GM12864 (cell line): ENCODE results near the gene WSCD2.

Experiments used
- DNase-seq: peaks from one replicate; pipeline ENCODE4 v3.0.0-alpha.2; 2011; ENCODE audit warnings: low read depth
- H3K4me3 ChIP-seq: 2 replicates; pipeline ENCODE4 v1.5.1; 2011; ENCODE audit warnings: mild to moderate bottlenecking, low read depth, low read length, control low read depth
- CTCF ChIP-seq: IDR thresholded peaks from 2 replicates; pipeline ENCODE4 v1.5.1; 2011; ENCODE audit warnings: low read depth, mild to moderate bottlenecking, moderate library complexity, low read length, control low read depth, inconsistent platforms; ENCODE audit errors: missing control alignments

The WSCD2 gene

GRCh38 chr12:108270035-108270848, 141.2 kb downstream of the WSCD2 start:
- no peak for DNase-seq
- H3K4me3 ChIP-seq, result no peak overlapping the region
- no peak for TF ChIP-seq CTCF

GRCh38 chr12:108270849-108271143, 141.7 kb downstream of the WSCD2 start:
- H3K4me3 ChIP-seq, result no peak overlapping the region
- no peak for TF ChIP-seq CTCF
- DNase-seq, result no peak

GRCh38 chr12:108271951-108272872, 143.1 kb downstream of the WSCD2 start:
- no peak for DNase-seq
- H3K4me3 ChIP-seq, result no peak overlapping the region
- TF ChIP-seq CTCF, result no peak

GRCh38 chr12:108273217-108273616, 144.1 kb downstream of the WSCD2 start:
- no peak for DNase-seq
- H3K4me3 ChIP-seq, result no peak overlapping the region
- TF ChIP-seq CTCF, result no peak

GRCh38 chr12:108277613-108278012, 148.5 kb downstream of the WSCD2 start:
- no peak for TF ChIP-seq CTCF
- no peak for DNase-seq
- H3K4me3 ChIP-seq, result no peak overlapping the region

- DNase-seq, result no peak
- TF ChIP-seq CTCF, result no peak
- H3K4me3 ChIP-seq, result no peak overlapping the region
Measured at GRCh38 chr12:108282160-108282559, 153.1 kb downstream of the WSCD2 start.
